ENCODE measurements around the gene ANK3.

The ANK3 gene

DNA sequence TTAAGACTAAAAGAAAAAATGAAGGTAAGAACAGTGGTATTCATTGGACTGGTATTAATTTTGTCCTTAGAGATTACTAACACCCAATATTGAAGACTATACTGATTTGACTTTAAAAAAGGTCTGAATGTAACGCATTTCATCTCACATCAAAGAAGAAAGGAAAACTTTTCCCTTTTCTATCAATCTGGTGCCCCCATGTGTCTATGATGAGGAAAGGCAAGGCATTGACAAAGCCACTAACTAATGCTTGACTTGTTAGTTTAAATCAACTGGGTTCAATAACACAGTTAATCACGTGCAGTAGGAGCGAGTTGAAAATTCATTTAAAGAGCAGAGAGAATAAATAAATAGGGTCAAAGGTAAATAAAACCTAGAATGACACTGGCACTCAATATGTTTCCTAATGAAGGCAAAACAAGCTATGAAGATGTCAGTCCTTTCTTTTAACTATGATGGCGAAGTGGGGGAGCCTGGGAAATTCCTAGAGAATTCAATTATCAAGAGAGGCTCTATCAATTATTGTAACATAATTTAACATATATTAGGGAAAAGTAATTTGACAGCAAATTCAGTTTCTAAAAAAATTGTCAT, 180.9 kb downstream of the ANK3 start:
- no peak for DNase-seq

DNA sequence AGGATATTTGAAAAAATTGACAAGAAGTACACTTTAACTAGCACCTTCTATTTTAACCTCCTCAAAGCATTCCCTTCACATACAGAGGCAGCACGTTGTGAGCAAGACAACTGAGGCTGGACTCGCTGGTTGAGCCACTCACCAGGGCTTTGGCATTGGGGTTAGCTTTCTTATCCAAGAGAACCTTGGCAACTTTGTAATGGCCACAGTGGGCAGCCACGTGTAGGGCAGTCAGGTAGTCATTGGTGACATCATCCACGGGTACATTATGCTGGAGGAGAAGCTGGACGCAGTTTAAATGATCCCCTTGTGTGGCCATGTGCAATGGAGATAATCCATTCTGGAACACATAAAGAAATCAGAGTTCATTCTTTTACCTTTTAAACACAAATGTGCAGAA, 181.8 kb downstream of the ANK3 start:
- no peak for DNase-seq

DNA sequence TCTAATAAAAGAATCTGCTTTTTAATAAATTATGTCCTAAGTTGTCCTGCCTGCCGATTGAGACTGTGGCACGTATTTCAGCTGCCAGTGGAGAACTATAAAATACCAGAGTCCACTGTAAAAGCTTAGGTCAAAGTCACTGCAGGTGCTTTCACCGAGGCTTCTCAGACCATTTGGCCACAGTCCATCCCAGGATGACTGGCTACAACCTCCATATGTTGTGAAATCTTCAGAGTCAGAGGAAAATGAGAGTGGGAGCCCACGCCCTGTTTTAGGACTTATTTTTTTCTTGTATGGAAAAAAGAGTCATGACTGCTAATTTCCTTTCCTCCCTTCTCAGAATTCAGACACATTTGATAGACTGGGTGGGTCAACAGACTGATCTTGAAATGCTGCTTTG, 182.9 kb downstream of the ANK3 start:
- no peak for DNase-seq

DNA sequence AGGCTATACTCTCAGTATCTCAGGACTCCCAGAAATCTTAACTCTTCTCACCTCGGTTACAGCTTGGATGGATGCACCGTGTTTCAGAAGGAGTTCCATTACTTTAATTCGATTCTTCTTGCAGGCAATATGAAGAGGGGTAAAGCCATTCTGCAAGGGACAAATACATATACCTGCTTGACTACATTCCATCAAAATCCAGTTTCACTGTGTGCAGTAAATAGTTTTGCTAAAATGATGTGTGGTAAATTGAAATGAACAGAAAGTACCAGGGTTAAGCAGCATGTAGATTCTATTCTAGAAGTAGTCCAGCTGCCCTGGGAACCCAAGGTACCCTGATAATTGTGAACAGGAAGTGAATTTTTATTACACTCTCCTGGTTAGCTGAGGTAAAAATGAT, 183.9 kb downstream of the ANK3 start:
- DNase-seq: no peak

DNA sequence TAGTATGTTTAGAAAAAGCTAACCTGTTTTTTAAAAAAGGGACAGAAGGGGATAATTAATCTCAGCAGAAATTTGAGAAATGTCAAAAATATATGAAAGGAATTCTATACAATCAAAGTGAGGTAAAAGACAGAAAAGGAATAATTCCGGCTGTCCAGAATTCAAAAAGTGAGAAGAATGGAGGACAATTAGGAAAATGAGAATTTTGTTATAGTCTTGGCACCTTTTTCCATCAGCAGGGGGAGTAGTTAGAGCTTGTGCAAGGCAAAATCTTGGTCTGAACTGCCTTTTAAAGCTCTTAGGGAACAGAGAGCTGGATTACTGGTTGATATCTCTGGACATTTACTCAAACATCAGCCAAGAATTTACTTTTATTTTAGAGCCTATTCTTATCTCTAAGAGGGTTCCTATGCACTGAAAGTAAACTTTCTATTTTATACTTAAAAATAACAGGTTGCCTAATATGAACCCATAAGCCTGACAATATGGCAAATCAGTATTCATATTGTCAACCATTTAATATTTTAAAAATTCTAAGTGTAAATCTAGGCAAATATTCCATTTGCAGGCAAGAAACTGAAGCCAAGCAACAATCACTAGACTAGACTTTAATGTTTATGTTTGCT, 185.6 kb downstream of the ANK3 start:
- no peak for DNase-seq

DNA sequence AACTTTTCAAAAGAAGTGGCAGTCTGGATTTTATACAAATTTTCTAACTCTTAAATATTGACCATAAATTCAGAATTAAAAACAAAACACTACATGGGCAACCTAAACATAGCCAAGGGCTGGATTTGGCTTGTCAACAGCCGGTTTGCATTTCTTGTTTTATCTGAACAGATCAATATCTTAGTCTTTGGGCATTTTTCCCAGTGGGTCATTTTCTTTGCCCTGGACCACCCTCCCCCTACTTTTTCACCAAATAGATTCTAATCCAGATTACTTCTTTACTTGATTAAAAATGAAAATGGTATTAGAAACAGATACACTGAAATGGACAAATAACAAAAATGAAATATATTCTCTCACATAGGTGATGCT, 189.0 kb downstream of the ANK3 start:
- no peak for DNase-seq

DNA sequence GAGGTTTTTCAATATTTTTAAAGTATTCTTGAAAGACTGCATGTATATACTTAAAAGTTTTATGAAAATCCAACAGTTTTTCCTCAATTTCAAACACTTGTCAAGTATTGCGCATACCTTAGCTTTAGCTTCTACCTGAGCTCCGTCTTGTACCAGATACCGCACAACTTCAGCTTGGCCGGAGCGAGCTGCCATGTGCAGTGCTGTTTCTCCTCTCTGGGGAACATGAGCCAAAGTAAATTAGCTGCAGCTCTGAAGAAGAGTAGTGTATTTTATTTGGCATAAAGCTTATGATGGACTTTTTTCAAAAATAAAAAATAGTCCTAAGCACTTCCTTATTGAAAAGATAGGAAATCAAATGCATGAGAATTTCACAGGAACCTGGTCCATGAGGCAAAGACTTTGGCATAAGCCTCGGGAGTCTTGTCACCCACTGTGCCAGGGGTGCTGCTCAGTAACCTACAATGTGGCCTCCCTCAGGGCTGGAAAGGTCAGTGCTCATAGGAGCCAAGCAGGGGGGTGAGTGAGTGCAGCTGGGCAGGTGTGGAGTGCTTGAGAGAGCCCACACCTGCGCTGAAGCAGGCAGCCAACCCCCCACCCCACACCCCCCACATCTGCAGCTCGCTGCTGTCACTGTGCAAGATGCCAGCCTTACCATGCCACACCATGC, 189.5 kb downstream of the ANK3 start:
- DNase-seq: no peak

DNA sequence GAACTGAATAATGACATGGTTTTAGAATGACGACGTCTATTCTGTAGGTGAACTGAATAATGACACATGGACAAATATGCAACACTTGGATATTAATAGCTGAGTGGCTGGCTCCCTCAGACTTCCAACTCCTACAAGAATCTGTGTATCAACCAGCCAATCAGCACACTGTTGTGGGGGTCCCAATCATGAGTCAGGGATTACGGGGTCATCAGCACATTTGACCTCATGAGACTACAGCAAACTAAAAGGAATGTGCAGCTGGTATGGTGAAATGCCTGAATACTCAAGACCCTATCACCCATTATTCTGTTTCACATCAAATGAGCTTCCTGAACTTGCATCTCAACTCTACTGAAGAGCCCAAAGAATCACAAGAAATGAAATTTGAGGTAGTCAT, 192.5 kb downstream of the ANK3 start:
- no peak for DNase-seq

DNA sequence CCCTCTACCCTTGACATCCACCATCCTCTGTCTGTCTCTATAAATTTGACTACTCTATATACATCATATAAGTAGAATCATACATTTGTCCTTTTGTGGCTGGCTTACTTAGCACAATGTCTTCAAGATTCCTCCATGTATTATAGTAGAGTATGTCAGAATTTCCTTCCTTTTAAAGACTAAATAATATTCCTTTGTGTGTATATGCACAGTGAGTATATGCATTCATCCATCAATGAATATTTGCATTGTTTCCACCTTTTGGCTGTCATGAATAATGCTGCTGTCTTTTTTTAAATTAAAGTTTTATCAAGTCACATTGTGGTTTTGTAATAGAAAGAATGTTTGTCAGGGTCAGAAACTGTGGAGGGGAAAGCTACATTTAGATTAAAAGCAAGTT, 195.3 kb downstream of the ANK3 start:
- no peak for DNase-seq

DNA sequence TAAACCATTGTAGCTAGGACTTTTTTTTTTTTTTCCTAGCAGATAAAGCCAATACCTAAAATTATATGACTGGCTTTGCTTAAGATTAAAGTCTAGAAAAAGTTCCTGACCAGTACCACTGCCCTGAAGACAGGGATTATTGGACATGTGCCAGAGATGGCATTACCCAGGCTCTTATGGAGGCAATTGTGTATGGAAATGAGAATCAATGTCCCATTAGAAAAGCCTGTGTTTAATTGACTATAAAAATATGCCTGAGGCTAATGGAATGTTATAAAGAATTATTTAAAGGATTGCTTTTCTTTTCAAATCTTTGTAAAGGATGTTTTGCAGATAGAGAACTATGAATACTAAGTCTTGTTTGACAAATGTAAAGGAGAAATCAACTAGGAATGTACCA, 196.7 kb downstream of the ANK3 start:
- DNase-seq: no peak

DNA sequence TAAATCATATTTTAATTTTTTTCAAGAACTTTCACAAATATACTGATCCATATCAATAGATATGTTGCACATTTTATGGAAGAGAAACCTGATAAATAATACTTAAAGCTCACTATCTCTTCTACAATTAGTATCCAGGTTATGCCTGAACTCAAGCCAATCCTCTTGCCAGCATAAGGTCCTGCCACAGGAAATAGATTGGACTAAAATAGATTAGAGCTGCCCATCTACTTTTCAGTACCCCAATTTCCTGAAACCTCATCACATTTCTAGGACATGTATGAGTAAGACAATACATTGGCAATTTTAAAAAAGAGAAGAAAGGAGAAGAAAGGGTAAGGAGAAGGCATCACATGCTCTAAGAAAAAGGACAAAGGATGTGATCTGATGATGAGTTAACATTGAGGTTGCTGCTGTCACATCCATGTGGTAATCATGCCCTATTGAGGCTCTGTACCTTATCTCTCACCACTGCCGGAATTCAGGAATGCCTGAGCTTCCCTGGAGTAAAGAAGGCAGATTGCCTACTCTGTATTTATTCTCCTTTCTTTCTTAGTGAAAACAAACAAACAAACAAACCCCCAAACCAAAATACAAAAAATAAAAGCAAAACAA, 199.7 kb downstream of the ANK3 start:
- DNase-seq: no peak

DNA sequence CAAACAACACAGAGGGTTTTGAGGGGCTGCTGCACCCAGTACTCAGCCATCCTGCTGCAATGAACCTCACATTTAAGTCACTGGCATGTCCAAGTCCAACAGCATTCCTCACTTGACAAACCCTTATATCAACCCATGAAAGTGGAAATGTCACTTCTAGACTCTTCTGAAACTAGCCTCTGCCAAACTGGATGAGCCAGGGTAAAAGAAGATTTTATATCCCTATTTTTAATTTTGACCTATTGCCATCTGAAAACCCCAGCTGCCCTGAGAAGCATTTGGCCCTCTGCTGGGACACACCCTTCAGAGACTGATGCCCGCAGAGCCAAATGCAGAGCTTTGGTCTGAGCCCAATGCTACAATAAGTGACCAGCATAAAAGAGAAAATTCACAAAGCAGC, 201.1 kb downstream of the ANK3 start:
- DNase-seq: no peak

DNA sequence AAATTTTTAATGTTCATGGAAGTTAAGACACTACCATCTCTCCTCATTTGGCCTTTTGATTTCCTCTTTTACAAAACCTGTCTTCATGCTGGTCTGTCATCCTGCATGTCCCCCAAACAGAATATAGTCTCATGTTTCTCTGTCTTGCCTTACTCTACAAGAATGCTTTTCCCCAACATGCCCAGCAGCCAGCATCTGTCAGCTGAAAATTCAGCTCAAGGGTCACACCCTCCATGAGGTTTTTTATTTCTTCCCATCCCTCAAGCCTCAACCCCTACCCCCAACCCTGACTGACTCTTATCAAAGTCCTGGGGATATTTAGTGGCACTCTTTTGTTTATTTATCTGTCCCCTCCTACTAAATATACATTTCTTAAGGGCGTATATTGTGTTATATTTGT, 202.0 kb downstream of the ANK3 start:
- DNase-seq: no peak

DNA sequence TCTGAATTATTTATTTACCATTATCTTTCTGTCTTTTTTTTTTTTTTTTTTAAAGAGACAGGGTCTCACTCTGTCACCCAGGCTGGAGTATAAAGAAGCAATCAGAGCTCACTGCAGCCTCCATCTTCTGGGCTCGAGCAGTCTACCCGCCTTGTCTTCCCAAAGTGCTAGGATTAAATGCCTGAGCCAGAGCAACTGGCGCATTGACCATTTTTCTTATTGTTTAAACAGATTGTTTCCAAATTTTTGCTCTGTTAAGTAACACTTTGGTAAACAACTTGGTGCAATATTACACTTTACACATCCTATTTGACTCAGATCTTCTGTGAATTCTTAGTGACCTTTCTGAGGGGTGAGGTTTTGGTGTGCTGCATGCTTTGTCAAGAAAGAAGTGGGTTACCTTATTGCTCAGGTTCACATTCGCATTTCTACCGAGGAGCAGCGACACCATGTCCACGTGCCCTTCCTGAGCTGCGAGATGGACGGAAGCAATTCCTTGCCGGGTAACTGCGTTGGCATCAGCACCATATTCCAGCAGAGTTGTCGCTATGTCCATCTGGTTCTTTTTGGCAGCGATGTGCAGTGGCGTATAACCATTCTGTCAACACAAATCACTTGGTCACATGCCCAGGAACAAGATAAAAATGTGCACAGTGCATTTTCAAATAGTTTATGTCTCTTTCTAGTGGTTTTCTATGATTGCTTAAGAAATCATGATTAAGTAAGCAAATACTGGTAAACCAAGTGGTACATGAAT, 203.2 kb downstream of the ANK3 start:
- DNase-seq: no peak

DNA sequence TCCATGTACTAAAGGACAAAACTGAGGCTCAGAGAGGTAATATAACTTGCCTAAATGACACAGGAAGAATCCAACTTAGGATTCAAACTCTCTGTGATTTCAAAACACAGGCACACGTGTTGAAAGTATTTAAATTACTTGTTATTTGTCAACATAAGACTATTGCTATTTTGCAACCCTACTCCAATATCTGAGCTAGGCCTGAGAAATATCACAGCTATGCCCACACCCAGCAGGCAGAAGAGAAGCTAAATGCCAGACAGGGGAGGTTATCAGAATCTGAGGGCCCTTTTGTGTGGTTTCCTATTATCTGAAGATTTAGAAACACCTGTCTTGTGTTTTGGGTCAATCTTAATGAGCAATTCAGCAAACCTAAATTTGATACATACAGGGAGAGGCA, 204.3 kb downstream of the ANK3 start:
- no peak for DNase-seq

DNA sequence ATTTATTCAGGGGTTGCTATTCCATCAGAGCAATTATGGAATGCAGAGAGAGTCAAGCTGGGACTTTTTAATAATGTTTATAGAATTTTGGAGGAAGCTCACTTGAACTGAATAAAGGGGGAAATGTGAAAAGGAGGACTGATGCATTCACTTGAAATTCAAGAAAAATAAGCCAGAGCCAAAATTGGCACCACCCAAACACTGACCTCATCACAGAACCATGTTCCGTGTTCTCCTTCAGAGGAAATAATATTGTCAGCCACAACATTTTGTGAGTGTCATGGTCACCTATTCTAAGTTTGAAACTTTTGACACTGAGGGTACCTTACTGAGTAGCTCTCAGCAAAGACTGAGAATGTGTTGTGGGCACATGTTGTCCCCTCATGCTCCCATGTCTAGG, 207.0 kb downstream of the ANK3 start:
- DNase-seq: no peak

DNA sequence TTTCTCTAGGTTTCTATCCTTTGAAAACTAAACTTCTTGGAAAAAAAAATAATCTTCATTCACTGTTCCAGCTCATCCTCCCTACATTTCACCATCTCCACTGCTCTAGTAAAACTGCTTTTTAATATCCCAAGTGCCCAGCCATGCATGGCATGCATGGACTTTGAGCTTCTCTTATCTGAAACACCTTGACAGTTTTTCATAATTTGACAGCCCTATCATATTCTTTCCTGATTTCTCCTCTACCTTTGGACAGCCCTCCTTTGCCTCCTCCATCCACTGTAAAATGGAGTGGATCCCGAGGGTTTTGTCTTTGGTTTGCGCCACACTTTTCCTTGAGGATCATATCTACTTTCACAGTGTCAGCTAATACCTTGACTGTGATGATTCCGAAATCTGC, 212.8 kb downstream of the ANK3 start:
- DNase-seq: no peak

DNA sequence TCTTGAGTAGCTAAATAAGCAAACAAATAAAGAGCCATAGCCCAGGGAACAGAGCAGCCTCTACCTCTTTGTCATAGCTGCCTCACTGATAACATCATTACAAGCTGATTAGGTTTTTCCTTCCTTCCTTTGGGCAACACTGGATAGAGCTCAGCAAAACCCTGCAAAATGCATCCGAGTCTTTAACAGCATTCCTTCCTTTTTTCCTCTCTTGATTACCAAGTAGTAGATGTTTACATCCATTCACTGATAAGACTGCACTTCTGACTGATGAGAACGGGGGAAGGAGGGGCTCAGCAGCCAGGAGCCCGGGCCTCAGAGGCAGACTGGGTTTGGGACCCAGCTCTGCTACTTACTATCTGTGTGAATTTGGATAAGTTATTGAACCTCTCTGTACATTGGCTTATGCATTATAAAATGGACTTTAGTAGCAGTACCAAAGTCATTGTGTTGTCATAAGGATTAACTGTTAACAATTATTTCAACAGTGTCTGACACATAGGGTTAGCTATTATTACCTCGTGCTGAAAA, 214.2 kb downstream of the ANK3 start:
- DNase-seq: no peak

DNA sequence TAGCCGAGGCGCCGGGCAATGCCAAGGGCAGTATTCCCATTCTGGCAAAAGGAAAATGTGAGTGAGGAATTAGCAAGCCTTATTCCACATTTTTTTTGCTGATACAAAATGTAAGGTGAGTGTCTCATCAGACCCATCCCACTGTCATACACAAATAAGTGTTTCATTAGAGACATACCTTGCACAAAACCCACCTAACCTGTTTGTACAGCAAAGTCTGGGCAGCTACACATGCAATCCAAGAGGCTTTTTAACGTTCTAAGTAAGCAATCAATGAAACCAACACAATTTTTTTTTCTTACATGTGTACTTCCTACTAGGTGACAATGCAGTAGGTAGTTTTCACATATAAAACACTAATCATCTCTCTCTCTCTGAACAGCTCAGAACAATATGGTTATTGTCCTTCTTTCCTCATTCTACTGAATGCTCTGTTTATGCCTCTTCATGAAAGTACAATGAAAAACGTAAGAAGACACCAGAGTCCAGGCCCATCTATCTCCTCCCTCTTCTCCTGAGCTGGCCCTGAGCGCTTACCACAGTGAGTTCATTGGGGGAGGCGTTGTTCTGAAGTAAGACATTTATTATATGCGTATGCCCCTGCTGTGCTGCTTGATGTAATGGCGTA, 217.2 kb downstream of the ANK3 start:
- no peak for DNase-seq

DNA sequence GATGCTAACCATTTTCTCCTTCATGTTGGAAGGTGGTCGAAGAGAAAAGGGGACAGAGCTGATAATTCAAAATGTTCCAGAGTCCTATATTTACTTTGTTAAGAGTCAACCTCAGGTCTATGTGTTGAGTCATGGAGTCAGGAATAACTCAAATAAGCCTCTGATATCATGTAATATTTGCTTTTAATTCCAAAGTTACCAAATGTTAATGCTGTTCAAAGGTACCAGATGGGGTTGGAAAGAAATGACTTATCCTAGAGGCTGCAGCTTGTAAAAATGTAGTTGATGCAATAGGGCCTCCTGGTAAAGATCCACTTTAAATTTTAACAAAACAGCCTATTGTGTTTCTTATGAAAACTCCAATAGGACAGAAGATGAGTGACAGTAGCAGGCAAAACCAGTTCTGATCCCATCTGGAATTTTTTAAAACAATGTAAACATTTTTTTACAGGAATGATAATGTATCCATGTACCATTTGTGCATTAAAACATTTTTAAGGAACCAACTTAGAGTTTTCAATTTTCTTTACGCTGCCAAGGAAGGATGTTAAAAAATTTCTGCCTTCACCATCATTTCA, 218.2 kb downstream of the ANK3 start:
- no peak for DNase-seq

DNA sequence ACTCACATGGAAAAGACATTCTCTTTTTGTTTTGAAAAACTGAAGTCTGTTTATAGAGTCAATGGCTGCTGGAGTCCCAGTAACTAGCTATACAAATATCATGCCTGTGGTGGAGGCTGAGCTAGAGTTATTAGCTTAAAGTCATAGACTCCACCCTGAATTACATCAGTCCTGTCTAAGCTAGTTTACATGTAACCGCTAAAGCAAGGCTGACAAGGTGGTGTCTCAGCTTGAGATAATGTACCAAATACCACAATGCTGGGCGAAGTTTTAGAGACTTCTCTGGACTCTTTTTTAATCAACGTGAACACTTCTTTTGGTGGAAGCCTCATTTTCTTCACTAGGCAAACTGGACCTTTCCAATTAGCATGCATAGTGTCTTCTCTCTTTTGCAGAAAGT, 219.4 kb downstream of the ANK3 start:
- no peak for DNase-seq

DNA sequence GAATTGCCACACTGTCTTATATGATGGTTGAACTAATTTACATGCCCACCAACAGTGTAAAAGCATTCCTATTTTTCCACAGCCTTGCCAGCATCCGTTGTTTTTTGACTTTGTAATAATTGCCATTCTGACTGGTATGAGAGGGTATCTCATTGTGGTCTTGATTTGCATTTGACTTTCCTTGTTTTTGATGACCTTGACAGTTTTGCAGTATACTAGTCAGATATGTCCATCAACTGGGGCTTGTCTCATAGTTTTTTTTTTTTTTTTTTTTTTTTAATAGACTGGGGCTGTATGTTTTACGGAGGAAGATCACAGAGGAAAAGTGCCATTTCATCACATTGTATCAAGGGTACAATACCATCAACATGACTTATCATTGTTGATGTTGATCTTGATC, 220.6 kb downstream of the ANK3 start:
- DNase-seq: no peak

DNA sequence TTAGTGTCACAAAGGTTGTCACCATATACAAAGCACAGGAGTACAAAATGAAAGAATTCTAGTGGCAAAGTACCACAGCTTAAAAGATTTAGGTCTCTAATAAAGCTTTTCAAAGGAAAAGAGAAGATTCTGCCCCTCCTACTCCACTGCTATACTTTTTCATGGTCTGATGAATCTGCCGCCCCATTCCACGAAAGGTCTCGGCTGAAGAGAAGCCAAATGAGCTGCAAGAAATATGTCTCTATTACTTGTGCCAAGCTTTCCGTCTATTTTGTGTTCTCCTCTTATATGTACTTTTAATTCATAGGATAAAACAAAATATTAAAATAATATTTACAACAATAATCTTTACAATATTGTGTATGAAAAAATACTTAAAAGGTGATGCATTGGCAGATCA, 222.6 kb downstream of the ANK3 start:
- no peak for DNase-seq
